Measurements from ENCODE around the gene PARVB.

DNA sequence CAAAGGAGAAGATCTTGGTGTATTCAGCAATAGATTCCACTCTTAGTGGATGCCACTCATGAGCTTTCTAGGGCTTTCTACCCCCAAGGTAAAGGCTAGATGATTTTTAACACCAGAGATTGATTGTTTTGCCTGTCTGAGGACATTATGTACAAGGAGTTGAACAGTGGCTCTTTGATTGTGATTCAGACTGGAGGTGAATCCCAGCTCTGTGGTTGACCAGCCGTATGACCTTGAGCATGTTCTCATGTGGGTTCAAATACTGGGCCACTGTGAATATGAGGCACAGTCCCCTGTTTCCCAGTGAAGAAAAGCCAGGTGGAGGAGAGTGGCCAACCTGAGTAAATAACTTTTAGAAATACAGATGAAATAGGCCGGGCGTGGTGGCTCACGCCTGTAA is 24.0 kb upstream of the PARVB start:
- TF ChIP-seq, protein P1, sequence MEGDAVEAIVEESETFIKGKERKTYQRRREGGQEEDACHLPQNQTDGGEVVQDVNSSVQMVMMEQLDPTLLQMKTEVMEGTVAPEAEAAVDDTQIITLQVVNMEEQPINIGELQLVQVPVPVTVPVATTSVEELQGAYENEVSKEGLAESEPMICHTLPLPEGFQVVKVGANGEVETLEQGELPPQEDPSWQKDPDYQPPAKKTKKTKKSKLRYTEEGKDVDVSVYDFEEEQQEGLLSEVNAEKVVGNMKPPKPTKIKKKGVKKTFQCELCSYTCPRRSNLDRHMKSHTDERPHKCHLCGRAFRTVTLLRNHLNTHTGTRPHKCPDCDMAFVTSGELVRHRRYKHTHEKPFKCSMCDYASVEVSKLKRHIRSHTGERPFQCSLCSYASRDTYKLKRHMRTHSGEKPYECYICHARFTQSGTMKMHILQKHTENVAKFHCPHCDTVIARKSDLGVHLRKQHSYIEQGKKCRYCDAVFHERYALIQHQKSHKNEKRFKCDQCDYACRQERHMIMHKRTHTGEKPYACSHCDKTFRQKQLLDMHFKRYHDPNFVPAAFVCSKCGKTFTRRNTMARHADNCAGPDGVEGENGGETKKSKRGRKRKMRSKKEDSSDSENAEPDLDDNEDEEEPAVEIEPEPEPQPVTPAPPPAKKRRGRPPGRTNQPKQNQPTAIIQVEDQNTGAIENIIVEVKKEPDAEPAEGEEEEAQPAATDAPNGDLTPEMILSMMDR (conservative IDR thresholded peaks at IDR 0.05), result no peak
- no peak for TF ChIP-seq EZH2 (IDR thresholded peaks at IDR 0.05; ENCODE audit: low read depth)
